ENCODE results near the gene KIAA1671.

- no peak for TF ChIP-seq ZFPM2 (CRISPR knock-in tag; IDR thresholded peaks at IDR 0.05)
- no peak for TF ChIP-seq ZNF253 (CRISPR knock-in tag; conservative IDR thresholded peaks at IDR 0.05)
- TF ChIP-seq CBX8 (IDR thresholded peaks at IDR 0.05; ENCODE audit: borderline replicate concordance, extremely low read depth, low read depth, low read length, poor library complexity, severe bottlenecking), result no peak
- no peak for TF ChIP-seq ILK (tag; IDR thresholded peaks at IDR 0.05; ENCODE audit: borderline replicate concordance, low read depth)
Observed at GRCh38 chr22:25170426-25170980, 218.0 kb downstream of the KIAA1671 start.
